Measurements from ENCODE around the gene KRTAP27-1.

KRTAP27-1 gene

DNA sequence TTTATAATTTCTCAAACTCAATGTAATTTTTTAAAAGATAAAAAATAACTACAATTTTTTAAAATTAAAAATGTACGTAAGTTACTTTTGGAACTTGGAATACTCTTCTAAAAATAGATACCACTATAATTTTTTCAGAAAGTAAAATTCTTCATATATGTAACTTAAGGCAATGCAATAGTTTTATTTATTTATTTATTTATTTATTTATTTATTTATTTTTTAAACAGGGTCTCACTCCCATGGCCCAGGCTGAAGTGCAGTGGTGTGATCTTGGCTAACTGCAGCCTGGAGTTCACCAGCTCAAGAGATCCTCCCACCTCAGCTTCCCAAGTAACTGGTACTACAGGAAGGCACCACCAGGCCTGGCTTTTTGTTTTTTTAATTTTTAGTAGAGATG, 14.0 kb upstream of the KRTAP27-1 start:
- no peak overlapping the region for H2AK5ac ChIP-seq (ENCODE audit: low read length)
- no peak overlapping the region for H4K5ac ChIP-seq (ENCODE audit: low read length)
- H3K9ac ChIP-seq (ENCODE audit: low read length) = no peak overlapping the region
- no peak overlapping the region for H2BK15ac ChIP-seq (replicated peaks; ENCODE audit: low read depth)
- H3K36me3 ChIP-seq (ENCODE audit: control insufficient read depth, insufficient read depth, low read length) = no peaks in the 10 kb centered on the region
- H3K79me1 ChIP-seq (ENCODE audit: low read length) = no peaks in the 10 kb centered on the region
- H3K23ac ChIP-seq (ENCODE audit: low read length) = no peak overlapping the region
- no peak overlapping the region for H2BK120ac ChIP-seq (ENCODE audit: low read depth, low read length)
- DNase-seq = no peak
- H3K18ac ChIP-seq (ENCODE audit: low read length) = no peak overlapping the region
- no peak overlapping the region for H3K4me2 ChIP-seq (ENCODE audit: low read length)
- no peak overlapping the region for H3K56ac ChIP-seq (ENCODE audit: low read length)
- no peak overlapping the region for H2BK5ac ChIP-seq (ENCODE audit: low read length)
- H3K4ac ChIP-seq (ENCODE audit: low read depth, low read length) = no peak overlapping the region
- no peak overlapping the region for H3K27ac ChIP-seq (ENCODE audit: low read depth, low read length)
- H3K27me3 ChIP-seq (ENCODE audit: insufficient read depth, low read length, poor library complexity) = no peaks in the 10 kb centered on the region
- H3K79me2 ChIP-seq (ENCODE audit: control insufficient read depth, insufficient read depth, low read length) = no peaks in the 10 kb centered on the region
- H4K8ac ChIP-seq (ENCODE audit: low read depth, low read length) = no peak overlapping the region
- H3K4me1 ChIP-seq (ENCODE audit: control insufficient read depth, low read depth, low read length) = no peaks in the 10 kb centered on the region
- H3K4me3 ChIP-seq (ENCODE audit: low read length) = no peak overlapping the region
- no CpG with 5 or more reads among the region's 1 CpG for WGBS (ENCODE audit: extremely low coverage, insufficient coverage, low lambda C conversion rate)

DNA sequence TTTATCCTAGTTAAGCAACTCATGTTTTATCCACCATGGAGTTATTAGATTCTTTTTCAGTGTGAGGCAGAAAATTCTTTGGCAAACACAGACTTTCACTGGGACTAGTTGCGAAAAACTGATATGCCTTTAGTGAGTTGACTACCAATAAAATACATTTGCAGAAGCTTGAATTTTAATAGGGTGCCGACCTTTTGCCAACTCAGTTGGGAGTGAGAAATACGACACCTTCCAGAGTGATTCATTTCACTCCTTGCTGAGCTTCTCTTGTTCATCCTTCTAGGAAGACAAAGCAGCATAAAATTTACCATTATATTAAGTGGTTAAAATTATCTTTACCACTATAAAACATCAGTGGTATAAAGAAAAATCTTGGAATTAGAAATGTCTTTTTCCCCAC, 12.1 kb upstream of the KRTAP27-1 start:
- Histone ChIP-seq H3K4ac (ENCODE audit: low read depth, low read length) (no peak overlapping the region), H3K36me3 (ENCODE audit: control insufficient read depth, insufficient read depth, low read length) (no peaks in the 10 kb centered on the region), H4K5ac (ENCODE audit: low read length) (no peak overlapping the region), H3K56ac (ENCODE audit: low read length) (no peak overlapping the region), H3K79me1 (ENCODE audit: low read length) (no peaks in the 10 kb centered on the region), H3K27ac (ENCODE audit: low read depth, low read length) (no peak overlapping the region), H3K4me2 (ENCODE audit: low read length) (no peak overlapping the region), H4K8ac (ENCODE audit: low read depth, low read length) (no peak overlapping the region), H3K79me2 (ENCODE audit: control insufficient read depth, insufficient read depth, low read length) (no peaks in the 10 kb centered on the region), H2AK5ac (ENCODE audit: low read length) (no peak overlapping the region), H2BK5ac (ENCODE audit: low read length) (no peak overlapping the region), H3K4me1 (ENCODE audit: control insufficient read depth, low read depth, low read length) (no peaks in the 10 kb centered on the region), H2BK120ac (ENCODE audit: low read depth, low read length) (no peak overlapping the region), H2BK15ac (replicated peaks; ENCODE audit: low read depth) (no peak overlapping the region), H3K27me3 (ENCODE audit: insufficient read depth, low read length, poor library complexity) (no peaks in the 10 kb centered on the region), H3K9ac (ENCODE audit: low read length) (no peak overlapping the region), H3K23ac (ENCODE audit: low read length) (no peak overlapping the region), H3K18ac (ENCODE audit: low read length) (no peak overlapping the region), H3K4me3 (ENCODE audit: low read length) (no peak overlapping the region)
- DNase-seq = peak; percentile 21
- no CpG with 5 or more reads among the region's 3 CpGs for WGBS (ENCODE audit: extremely low coverage, insufficient coverage, low lambda C conversion rate)

DNA sequence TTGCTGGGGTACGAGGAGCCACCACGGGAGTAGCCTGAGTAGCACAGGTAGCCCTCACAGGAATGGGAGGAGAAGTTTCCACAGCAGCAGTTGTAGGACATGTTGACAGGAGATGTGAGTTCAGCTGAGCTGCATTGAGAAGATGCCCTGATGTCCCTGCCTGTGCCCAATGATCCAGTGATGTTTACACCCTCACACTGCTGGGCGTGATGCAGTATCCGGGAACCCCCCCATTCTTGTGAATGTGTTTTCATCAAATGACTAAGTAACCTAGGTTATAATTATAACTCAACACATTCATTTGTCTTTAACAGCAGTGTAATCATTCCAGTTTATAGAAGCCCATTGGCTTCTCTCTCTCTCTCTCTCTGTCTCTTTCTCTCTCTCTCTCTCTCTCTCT, 11.0 kb upstream of the KRTAP27-1 start, which contains the start of gene KRTAP23-1:
TSS of gene KRTAP23-1 (minus strand) at position 101 of the 400 bp plus-strand sequence. CDS start at position 101, 0 bp downstream.
- H2AK5ac ChIP-seq (ENCODE audit: low read length) = no peak within 1 kb of the TSS
- H3K23ac ChIP-seq (ENCODE audit: low read length) = no peak within 1 kb of the TSS
- no peak within 1 kb of the TSS for H3K27ac ChIP-seq (ENCODE audit: low read depth, low read length)
- H3K4me2 ChIP-seq (ENCODE audit: low read length) = no peak within 1 kb of the TSS
- H3K18ac ChIP-seq (ENCODE audit: low read length) = no peak within 1 kb of the TSS
- no peaks in the 10 kb centered on the region for H3K27me3 ChIP-seq (ENCODE audit: insufficient read depth, low read length, poor library complexity)
- H3K79me2 ChIP-seq (ENCODE audit: control insufficient read depth, insufficient read depth, low read length) = no peaks in the 10 kb centered on the region
- no CpG with 5 or more reads among the region's 4 CpGs for WGBS (ENCODE audit: extremely low coverage, insufficient coverage, low lambda C conversion rate)
- no peak within 1 kb of the TSS for H3K4ac ChIP-seq (ENCODE audit: low read depth, low read length)
- no peaks in the 10 kb centered on the region for H3K36me3 ChIP-seq (ENCODE audit: control insufficient read depth, insufficient read depth, low read length)
- H4K8ac ChIP-seq (ENCODE audit: low read depth, low read length) = no peak within 1 kb of the TSS
- no peak within 1 kb of the TSS for H3K4me3 ChIP-seq (ENCODE audit: low read length)
- H3K56ac ChIP-seq (ENCODE audit: low read length) = no peak within 1 kb of the TSS
- H3K9ac ChIP-seq (ENCODE audit: low read length) = no peak within 1 kb of the TSS
- H2BK15ac ChIP-seq (replicated peaks; ENCODE audit: low read depth) = no peak within 1 kb of the TSS
- H3K4me1 ChIP-seq (ENCODE audit: control insufficient read depth, low read depth, low read length) = no peaks in the 10 kb centered on the region
- no peaks in the 10 kb centered on the region for H3K79me1 ChIP-seq (ENCODE audit: low read length)
- H2BK120ac ChIP-seq (ENCODE audit: low read depth, low read length) = no peak within 1 kb of the TSS
- no peak within 1 kb of the TSS for H2BK5ac ChIP-seq (ENCODE audit: low read length)
- DNase-seq = no peak
- H4K5ac ChIP-seq (ENCODE audit: low read length) = no peak within 1 kb of the TSS

DNA sequence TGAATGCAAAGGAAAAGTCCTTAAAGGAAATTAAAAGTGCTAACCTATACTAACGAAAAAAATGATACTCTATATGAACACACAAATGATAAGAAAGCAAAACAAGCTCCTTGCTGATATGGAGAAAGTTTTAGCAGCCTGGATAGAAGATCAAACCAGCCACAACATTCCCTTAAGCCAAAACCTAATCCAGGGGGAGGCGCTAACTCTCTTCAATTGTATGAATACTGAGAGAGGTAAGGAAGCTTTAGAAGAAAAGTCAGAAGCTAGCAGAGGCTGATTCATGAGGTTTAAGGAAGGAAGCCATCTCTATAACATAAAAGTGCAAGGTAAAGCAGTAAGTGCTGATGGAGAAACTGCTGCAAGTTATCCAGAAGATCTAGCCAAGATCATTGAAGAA, 7.5 kb upstream of the KRTAP27-1 start:
- H3K4ac ChIP-seq (ENCODE audit: low read depth, low read length) = no peak overlapping the region
- no peaks in the 10 kb centered on the region for H3K79me2 ChIP-seq (ENCODE audit: control insufficient read depth, insufficient read depth, low read length)
- peak; percentile 18 for DNase-seq
- no peak overlapping the region for H3K4me2 ChIP-seq (ENCODE audit: low read length)
- WGBS (ENCODE audit: extremely low coverage, insufficient coverage, low lambda C conversion rate) = no CpG with 5 or more reads among the region's 2 CpGs
- no peak overlapping the region for H3K56ac ChIP-seq (ENCODE audit: low read length)
- no peaks in the 10 kb centered on the region for H3K36me3 ChIP-seq (ENCODE audit: control insufficient read depth, insufficient read depth, low read length)
- H3K79me1 ChIP-seq (ENCODE audit: low read length) = no peaks in the 10 kb centered on the region
- H4K5ac ChIP-seq (ENCODE audit: low read length) = no peak overlapping the region
- no peak overlapping the region for H3K9ac ChIP-seq (ENCODE audit: low read length)
- no peak overlapping the region for H3K4me3 ChIP-seq (ENCODE audit: low read length)
- H4K8ac ChIP-seq (ENCODE audit: low read depth, low read length) = no peak overlapping the region
- H2BK5ac ChIP-seq (ENCODE audit: low read length) = no peak overlapping the region
- no peak overlapping the region for H2AK5ac ChIP-seq (ENCODE audit: low read length)
- no peaks in the 10 kb centered on the region for H3K27me3 ChIP-seq (ENCODE audit: insufficient read depth, low read length, poor library complexity)
- no peak overlapping the region for H3K18ac ChIP-seq (ENCODE audit: low read length)
- no peak overlapping the region for H3K27ac ChIP-seq (ENCODE audit: low read depth, low read length)
- H3K23ac ChIP-seq (ENCODE audit: low read length) = no peak overlapping the region
- H2BK15ac ChIP-seq (replicated peaks; ENCODE audit: low read depth) = no peak overlapping the region
- H2BK120ac ChIP-seq (ENCODE audit: low read depth, low read length) = no peak overlapping the region
- H3K4me1 ChIP-seq (ENCODE audit: control insufficient read depth, low read depth, low read length) = no peaks in the 10 kb centered on the region

DNA sequence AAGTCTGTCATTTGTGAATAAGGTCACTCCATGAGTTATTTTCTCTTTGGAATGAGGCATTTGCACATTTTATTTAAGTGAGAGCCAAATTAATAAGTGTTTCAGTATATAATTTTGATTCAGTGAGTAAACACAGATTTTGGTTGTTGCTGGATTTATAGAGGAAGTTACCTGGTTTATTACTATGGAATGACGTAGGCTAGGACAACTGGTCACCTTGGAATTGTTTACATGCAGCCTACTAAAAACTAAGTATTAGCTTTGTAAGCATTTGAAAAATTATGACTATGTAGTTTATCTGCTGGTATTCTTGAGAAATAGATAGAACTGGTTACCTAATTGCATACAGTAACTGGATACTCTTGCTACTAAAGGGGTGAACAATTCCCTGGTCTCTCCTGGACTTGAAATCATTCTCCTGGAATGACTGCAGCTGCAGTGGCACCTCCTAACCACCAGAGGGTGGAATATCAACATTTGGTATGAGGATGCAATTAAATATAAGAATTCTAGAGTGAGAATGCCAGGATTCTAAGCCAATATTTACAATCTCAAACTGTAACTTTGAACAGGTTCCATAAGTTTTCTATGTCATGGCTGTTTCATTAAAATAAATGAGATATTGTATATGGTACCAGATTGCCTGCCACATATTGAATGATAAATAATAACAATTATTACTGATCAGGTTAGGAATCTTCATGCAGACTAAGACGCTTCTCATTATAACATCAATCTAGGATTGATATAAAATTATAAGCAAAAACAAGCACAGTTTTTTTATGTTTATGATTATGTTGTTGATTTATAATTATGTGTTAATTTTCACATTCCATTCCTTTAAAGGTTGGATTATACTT, 3.5 kb upstream of the KRTAP27-1 start:
- Histone ChIP-seq H3K4ac (ENCODE audit: low read depth, low read length) (no peak overlapping the region), H3K9ac (ENCODE audit: low read length) (no peak overlapping the region), H2BK15ac (replicated peaks; ENCODE audit: low read depth) (no peak overlapping the region), H3K18ac (ENCODE audit: low read length) (no peak overlapping the region), H3K4me1 (ENCODE audit: control insufficient read depth, low read depth, low read length) (no peaks in the 10 kb centered on the region), H3K36me3 (ENCODE audit: control insufficient read depth, insufficient read depth, low read length) (no peaks in the 10 kb centered on the region), H3K27ac (ENCODE audit: low read depth, low read length) (no peak overlapping the region), H3K23ac (ENCODE audit: low read length) (no peak overlapping the region), H2AK5ac (ENCODE audit: low read length) (no peak overlapping the region), H4K8ac (ENCODE audit: low read depth, low read length) (no peak overlapping the region), H3K79me1 (ENCODE audit: low read length) (no peaks in the 10 kb centered on the region), H3K4me3 (ENCODE audit: low read length) (no peak overlapping the region), H3K56ac (ENCODE audit: low read length) (no peak overlapping the region), H3K4me2 (ENCODE audit: low read length) (no peak overlapping the region), H3K79me2 (ENCODE audit: control insufficient read depth, insufficient read depth, low read length) (no peaks in the 10 kb centered on the region), H2BK120ac (ENCODE audit: low read depth, low read length) (no peak overlapping the region), H3K27me3 (ENCODE audit: insufficient read depth, low read length, poor library complexity) (no peaks in the 10 kb centered on the region), H4K5ac (ENCODE audit: low read length) (no peak overlapping the region), H2BK5ac (ENCODE audit: low read length) (no peak overlapping the region)
- peak; percentile 59 for DNase-seq
- no CpG with 5 or more reads among the region's 2 CpGs for WGBS (ENCODE audit: extremely low coverage, insufficient coverage, low lambda C conversion rate)

DNA sequence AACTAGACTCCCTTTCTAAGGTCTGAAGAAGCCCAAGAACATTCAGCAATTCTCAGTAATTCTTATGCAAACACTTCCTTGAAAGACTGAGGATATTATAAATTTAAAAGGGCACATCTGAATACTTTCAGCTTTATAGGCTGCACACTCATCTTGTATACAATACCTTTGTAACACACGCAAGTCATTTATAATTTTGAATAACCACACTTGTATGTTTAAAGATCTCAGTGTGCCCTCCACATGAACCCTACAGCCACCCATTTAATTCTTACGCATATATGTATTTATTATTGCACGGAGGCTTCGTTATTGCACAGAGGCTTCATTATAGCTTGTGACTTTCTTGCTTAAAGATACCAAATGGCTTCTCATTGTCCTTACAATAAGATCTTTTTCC, 1.2 kb upstream of the KRTAP27-1 start:
- Histone ChIP-seq H3K18ac (ENCODE audit: low read length) (no peak overlapping the region), H3K4ac (ENCODE audit: low read depth, low read length) (no peak overlapping the region), H3K27me3 (ENCODE audit: insufficient read depth, low read length, poor library complexity) (no peaks in the 10 kb centered on the region), H2BK120ac (ENCODE audit: low read depth, low read length) (no peak overlapping the region), H2BK5ac (ENCODE audit: low read length) (no peak overlapping the region), H3K56ac (ENCODE audit: low read length) (no peak overlapping the region), H3K27ac (ENCODE audit: low read depth, low read length) (no peak overlapping the region), H3K36me3 (ENCODE audit: control insufficient read depth, insufficient read depth, low read length) (no peaks in the 10 kb centered on the region), H2BK15ac (replicated peaks; ENCODE audit: low read depth) (no peak overlapping the region), H2AK5ac (ENCODE audit: low read length) (no peak overlapping the region), H3K9ac (ENCODE audit: low read length) (no peak overlapping the region), H3K4me1 (ENCODE audit: control insufficient read depth, low read depth, low read length) (no peaks in the 10 kb centered on the region), H3K23ac (ENCODE audit: low read length) (no peak overlapping the region), H4K5ac (ENCODE audit: low read length) (no peak overlapping the region), H3K79me1 (ENCODE audit: low read length) (no peaks in the 10 kb centered on the region), H3K4me3 (ENCODE audit: low read length) (no peak overlapping the region), H4K8ac (ENCODE audit: low read depth, low read length) (no peak overlapping the region), H3K4me2 (ENCODE audit: low read length) (no peak overlapping the region), H3K79me2 (ENCODE audit: control insufficient read depth, insufficient read depth, low read length) (no peaks in the 10 kb centered on the region)
- DNase-seq = no peak
- no CpG with 5 or more reads among the region's 4 CpGs for WGBS (ENCODE audit: extremely low coverage, insufficient coverage, low lambda C conversion rate)

Data from mesendoderm (in vitro differentiated cells).